Mucosa of rectum (tissue), 2 donors: Measurements from ENCODE around the gene SETD7.

Experiments
- H3K27ac ChIP-seq, 2 donors: one replicate each; pipeline ENCODE4 v1.7.0; 2013; ENCODE audit warnings: inconsistent platforms in 2 of 2, low read depth in 2 of 2, low read length in 2 of 2
- H3K27me3 ChIP-seq, 2 donors: one replicate each; pipeline ENCODE4 v1.7.0; 2013; ENCODE audit warnings: low read length in 2 of 2; ENCODE audit not compliant: control insufficient read depth in 2 of 2, insufficient read depth in 2 of 2
- H3K36me3 ChIP-seq, 2 donors: one replicate each; pipeline ENCODE4 v1.7.0; 2013; ENCODE audit warnings: low read length in 2 of 2; ENCODE audit not compliant: control insufficient read depth in 2 of 2, insufficient read depth in 2 of 2
- H3K4me1 ChIP-seq, 2 donors: one replicate each; pipeline ENCODE4 v1.7.0; 2013; ENCODE audit warnings: low read length in 2 of 2, mild to moderate bottlenecking in 1 of 2; ENCODE audit not compliant: control insufficient read depth in 2 of 2, insufficient read depth in 2 of 2
- H3K4me3 ChIP-seq, 2 donors: one replicate each; pipeline ENCODE4 v1.7.0; 2013; ENCODE audit warnings: low read length in 2 of 2
- H3K9ac ChIP-seq, 2 donors: one replicate each; pipeline ENCODE4 v1.7.0; 2013; ENCODE audit warnings: low read length in 2 of 2, low read depth in 1 of 2, mild to moderate bottlenecking in 1 of 2
- H3K9me3 ChIP-seq, 2 donors: one replicate each; pipeline ENCODE4 v1.7.0; 2013; ENCODE audit warnings: low read length in 2 of 2; ENCODE audit not compliant: control insufficient read depth in 2 of 2
- donor health status: healthy.
- donor health status: Normal muscosa, but diverticular disease.

SETD7 gene

DNA sequence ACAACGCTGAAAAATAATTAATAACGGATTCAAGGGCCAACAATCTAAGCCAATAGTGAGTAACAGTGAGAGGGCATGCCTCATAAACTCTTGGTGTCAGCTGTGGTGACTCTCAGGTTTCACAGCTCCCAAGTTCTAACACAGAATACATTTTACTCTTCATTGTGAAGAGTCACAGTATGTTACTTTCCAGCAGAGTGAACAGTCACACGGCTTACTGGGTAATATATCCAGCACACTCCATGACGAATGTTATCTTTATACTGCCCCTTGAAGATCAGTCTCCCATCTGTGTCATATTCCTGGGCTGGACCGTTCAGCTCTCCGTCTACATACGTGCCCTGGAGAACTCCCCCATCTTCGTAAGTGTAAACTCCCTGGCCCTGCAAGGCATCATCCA, 23.1 kb downstream of the SETD7 start:
- Histone ChIP-seq H3K27ac (no peak overlapping the region), H3K4me3 (no peak overlapping the region), H3K36me3 (peaks cover 5% of the 10 kb centered on the region in 2 donors), H3K9me3 (no peaks in the 10 kb centered on the region), H3K9ac (no peak overlapping the region), H3K4me1 (peaks cover 0 to 12% of the 10 kb centered on the region in 2 donors), H3K27me3 (no peaks in the 10 kb centered on the region)

DNA sequence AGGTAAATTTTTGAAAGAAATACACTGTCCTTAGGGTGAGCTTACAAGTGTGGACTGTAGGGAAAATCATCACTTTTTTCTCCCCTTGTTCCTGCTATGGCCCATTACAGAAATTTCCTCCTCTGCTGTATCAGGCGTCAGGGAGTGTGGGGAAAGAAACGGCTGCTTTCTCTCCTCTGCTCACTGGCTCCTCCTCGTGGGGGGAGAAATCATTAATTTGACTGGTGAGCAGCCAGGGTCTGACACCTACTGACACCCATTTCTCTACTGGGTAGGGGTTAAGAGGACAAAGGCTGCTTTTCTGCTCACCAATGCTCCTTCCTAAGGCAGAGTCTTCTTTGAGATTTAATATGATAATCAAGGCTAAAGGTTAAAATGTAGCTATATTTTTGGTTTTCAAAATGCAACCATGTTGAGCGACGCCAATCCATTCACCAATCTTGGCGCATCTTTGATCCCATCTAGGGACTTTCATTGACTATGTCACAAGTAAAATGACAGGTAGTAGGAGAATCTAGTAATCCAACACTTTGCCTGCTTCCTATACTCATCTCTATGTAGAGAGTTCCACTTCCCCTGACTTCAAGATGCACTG, 25.1 kb downstream of the SETD7 start:
- Histone ChIP-seq H3K9me3 (no peaks in the 10 kb centered on the region), H3K36me3 (peaks cover 5% of the 10 kb centered on the region in 2 donors), H3K4me1 (peaks cover 0 to 11% of the 10 kb centered on the region in 2 donors), H3K27ac (no peak overlapping the region), H3K27me3 (no peaks in the 10 kb centered on the region), H3K4me3 (no peak overlapping the region), H3K9ac (no peak overlapping the region)

DNA sequence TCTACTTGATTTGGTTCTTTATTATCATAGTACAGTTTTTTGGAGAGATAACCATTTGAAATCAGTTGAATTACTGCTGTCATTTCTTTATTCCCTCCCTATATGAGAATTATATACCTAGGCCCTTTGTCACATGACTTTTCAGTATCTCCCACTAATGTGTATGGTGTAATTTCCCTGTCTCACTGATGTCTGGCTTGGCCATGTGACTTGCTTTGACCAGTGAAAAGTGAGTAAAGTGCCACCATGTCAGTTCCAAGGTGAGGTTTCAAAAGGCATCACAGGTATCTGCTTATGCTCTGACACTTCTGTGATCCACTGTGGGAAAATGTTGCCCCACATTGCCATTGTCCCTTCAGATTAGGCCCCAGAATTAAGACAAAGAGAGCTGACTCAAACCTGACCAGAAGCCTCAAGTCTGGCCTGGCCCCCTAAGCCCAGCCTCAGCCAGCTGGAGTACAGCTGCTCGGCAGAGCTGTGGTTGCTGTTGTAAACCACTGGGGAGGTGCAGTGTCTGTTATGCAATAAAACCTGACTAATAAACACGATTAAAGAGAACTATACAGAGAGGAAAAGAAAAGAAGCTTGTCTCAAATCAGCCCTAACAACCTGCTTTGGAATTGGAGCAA, 27.5 kb downstream of the SETD7 start:
- no peaks in the 10 kb centered on the region for H3K9me3 ChIP-seq
- no peaks in the 10 kb centered on the region for H3K27me3 ChIP-seq
- H3K4me1 ChIP-seq: peaks cover 0 to 4% of the 10 kb centered on the region in 2 donors
- no peak overlapping the region for H3K27ac ChIP-seq
- no peak overlapping the region for H3K9ac ChIP-seq
- peaks cover 5% of the 10 kb centered on the region in 2 donors for H3K36me3 ChIP-seq
- H3K4me3 ChIP-seq: no peak overlapping the region

DNA sequence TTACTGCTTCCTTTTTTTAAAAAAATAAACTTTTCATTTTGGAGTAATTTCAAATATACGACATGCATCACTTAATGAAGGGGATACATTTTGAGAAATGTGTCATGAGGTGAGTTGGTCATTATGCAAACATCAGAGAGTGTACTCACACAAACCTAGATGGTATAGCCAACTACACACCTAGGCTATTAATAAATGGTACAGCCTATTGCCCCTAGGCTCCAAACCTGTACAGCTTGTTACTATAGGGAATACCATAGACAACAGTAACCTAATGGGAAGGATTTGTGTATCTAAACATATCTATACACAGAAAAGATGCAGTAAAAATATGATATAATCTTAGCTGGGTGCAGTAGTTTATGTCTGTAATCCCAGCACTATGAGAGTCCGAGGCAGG, 29.1 kb downstream of the SETD7 start:
- no peaks in the 10 kb centered on the region for H3K27me3 ChIP-seq
- no peak overlapping the region for H3K4me3 ChIP-seq
- peaks cover 0 to 8% of the 10 kb centered on the region in 2 donors for H3K4me1 ChIP-seq
- no peaks in the 10 kb centered on the region for H3K9me3 ChIP-seq
- no peak overlapping the region for H3K9ac ChIP-seq
- peaks cover 4 to 6% of the 10 kb centered on the region in 2 donors for H3K36me3 ChIP-seq
- no peak overlapping the region for H3K27ac ChIP-seq

DNA sequence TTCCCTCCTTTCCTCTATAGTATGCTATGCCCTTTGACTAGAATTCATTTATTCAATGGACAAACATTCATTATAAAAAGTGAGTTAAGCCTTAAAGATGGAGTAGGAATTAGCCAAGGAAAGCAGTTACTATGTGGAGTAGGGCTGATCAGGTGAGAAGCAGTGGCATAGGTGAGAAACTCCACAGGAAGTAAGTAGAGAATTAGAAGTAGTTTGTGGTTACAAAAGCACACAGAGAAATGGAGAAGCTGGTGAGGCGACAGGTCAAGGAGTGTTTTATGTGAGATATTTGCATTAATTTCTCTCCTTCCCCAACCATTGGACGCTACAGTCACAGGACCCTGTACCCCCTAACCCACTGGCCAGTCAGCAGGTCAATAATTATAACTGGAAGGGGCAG, 30.6 kb downstream of the SETD7 start:
- no peaks in the 10 kb centered on the region for H3K9me3 ChIP-seq
- no peak overlapping the region for H3K9ac ChIP-seq
- no peak overlapping the region for H3K27ac ChIP-seq
- H3K4me1 ChIP-seq: peaks cover 0 to 4% of the 10 kb centered on the region in 2 donors
- H3K36me3 ChIP-seq: peaks cover 5 to 6% of the 10 kb centered on the region in 2 donors
- H3K4me3 ChIP-seq: no peak overlapping the region
- no peaks in the 10 kb centered on the region for H3K27me3 ChIP-seq

DNA sequence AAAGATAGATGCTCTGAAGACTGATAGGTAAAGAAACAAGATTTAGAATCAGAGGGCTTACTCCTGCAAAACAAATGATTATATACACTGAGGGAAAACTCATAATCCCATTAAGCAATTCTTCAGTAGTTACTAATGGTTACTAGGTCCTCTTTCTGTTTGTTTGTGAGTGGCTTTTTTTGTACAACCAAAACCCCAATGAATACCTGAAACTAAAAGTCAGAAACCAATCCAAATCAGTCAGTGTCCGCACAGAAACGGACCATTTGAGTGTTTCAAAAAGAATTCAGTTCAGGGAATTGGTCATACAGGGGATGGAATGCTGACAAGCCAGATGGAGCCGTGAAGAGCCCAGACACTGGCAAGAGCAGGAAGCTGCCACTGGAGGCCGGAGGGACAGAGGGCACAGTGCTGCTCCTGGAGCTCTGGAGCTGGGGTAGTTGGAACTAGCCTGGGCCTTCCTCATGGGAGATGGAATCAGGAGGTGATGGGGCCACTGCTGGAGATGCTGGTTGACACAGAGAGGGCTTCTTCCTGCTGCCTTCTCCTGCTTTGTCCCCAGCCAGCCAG, 31.9 kb downstream of the SETD7 start:
- Histone ChIP-seq H3K9me3 (no peaks in the 10 kb centered on the region), H3K27me3 (no peaks in the 10 kb centered on the region), H3K4me3 (no peak overlapping the region), H3K4me1 (peaks cover 0 to 4% of the 10 kb centered on the region in 2 donors), H3K36me3 (peaks cover 5 to 10% of the 10 kb centered on the region in 2 donors), H3K27ac (peak overlapping the region in 1 of 2 donors; percentile 9), H3K9ac (no peak overlapping the region)

DNA sequence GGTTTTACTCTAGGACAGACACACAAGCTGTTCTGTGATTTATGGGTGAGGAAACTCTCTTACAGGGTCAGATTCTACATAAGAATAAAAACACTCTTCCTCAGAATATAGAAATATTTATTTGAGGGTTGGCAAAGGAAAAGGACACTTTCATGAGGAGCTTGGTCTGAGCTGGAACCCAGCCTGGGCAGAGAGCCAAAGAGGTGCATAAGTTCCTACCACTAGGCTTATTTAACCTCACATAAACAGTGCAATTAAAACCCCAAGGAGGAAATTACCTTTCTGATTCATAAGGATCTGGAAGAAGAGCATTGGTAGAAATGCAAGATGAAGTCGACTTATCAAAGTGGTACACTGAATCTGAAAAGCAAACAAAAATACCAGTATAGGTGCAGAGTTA, 32.9 kb downstream of the SETD7 start:
- Histone ChIP-seq H3K27me3 (no peaks in the 10 kb centered on the region), H3K9ac (no peak overlapping the region), H3K9me3 (no peaks in the 10 kb centered on the region), H3K27ac (no peak overlapping the region), H3K4me3 (no peak overlapping the region), H3K4me1 (peaks cover 0 to 4% of the 10 kb centered on the region in 2 donors), H3K36me3 (peaks cover 2 to 14% of the 10 kb centered on the region in 2 donors)

DNA sequence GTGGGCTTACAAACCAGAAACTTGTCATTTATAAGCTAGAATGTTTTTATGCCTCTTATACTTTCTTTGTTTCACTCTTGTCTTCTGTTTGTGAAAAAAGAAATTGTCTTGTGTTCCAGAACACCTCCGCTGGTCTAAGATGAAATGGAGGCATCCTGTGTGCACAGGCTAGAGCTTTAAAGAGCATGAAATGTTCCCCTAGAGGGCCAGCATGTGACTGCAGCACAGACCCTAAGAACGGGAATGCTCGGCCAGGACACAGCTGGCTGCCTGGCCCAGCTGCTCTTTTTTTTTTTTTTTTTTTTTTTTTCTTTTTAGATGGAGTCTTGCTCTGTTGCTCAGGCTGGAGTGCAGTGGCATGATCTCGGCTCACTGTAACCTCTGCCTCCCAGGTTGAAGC, 33.6 kb downstream of the SETD7 start:
- H3K4me3 ChIP-seq: no peak overlapping the region
- H3K4me1 ChIP-seq: peaks cover 0 to 4% of the 10 kb centered on the region in 2 donors
- H3K27ac ChIP-seq: no peak overlapping the region
- H3K9me3 ChIP-seq: no peaks in the 10 kb centered on the region
- no peaks in the 10 kb centered on the region for H3K27me3 ChIP-seq
- H3K9ac ChIP-seq: no peak overlapping the region
- H3K36me3 ChIP-seq: peaks cover 8 to 17% of the 10 kb centered on the region in 2 donors

DNA sequence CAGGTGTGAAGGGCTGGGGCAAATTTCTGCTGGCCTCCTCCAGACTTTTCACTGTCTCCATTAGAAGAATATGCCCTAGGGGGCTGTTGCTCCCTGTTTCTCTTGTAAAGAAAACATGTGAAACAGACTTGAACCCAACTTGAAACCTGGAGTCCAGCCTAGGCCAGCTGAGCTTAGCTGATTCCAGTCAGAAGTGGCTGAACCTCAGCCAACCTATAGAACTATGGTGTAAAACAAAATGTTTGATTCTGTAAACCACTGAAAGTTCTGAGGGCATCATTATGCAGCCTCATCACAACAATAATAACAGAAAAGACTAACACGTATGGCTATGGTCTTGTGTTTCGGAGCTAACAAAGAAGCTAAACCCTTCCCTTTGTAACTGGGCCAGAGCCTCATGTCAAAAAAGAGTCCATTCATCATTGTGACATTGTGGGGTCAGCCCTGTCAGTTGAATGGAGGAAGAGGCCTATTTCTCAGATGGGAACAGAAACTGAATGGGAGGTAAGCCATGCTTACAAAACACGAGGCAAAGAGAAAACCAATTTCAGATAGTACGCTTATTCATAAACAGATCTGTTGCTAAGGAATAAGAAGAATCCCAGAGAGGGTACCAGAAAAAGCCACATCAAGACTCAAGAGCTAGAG, 34.1 kb downstream of the SETD7 start:
- H3K9ac ChIP-seq: no peak overlapping the region
- H3K9me3 ChIP-seq: no peaks in the 10 kb centered on the region
- peaks cover 11 to 17% of the 10 kb centered on the region in 2 donors for H3K36me3 ChIP-seq
- H3K4me1 ChIP-seq: peaks cover 0 to 4% of the 10 kb centered on the region in 2 donors
- H3K4me3 ChIP-seq: no peak overlapping the region
- no peaks in the 10 kb centered on the region for H3K27me3 ChIP-seq
- no peak overlapping the region for H3K27ac ChIP-seq

DNA sequence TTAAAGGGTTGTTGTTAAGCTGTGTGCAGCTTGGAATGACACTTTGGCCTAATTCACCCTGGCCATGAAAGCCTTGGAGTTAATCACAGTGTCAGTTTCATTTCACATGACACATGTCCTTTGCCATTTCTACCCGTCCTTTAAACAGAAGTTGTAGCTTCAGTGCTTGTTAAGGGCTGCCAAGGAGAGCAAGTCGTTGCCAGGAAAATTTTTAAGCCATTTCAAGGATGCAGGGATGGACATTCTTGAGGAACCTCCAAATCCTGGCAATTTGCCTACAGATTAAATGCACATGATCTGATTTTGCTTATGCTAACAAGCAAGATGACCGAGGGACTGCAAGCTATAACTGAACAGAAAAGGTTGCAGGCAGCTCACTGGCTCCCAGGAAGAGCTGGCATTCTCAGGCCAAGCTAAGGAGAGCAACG, 40.5 kb downstream of the SETD7 start:
- no peaks in the 10 kb centered on the region for H3K9me3 ChIP-seq
- H3K27me3 ChIP-seq: no peaks in the 10 kb centered on the region
- no peak overlapping the region for H3K9ac ChIP-seq
- no peak overlapping the region for H3K27ac ChIP-seq
- no peaks in the 10 kb centered on the region for H3K4me1 ChIP-seq
- H3K36me3 ChIP-seq: peaks cover 29 to 33% of the 10 kb centered on the region in 2 donors
- no peak overlapping the region for H3K4me3 ChIP-seq
